HEK293 (cell line): ENCODE results near the gene HOXA6.

ENCODE experiments used
- CTCF ChIA-PET: fragments of 350-600 bp; formaldehyde crosslinking; extraction: SDS; loops from one replicate; lab custom pipeline; 2021; ENCODE audit warnings: antibody characterized with exemption; lab: Yijun Ruan, JAX
- POLR2A ChIA-PET: fragments of 300-600 bp; formaldehyde crosslinking; extraction: SDS; loops from one replicate; lab custom pipeline; 2020; ENCODE audit warnings: antibody characterized with exemption, inconsistent platforms; lab: Yijun Ruan, JAX
- H3K27ac ChIP-seq: fragments of 200-500 bp; sonication (Bioruptor generic); 2 replicates; pipeline ENCODE4 v1.5.1; 2014; ENCODE audit warnings: low read depth, low read length, control low read depth, inconsistent platforms; ENCODE audit errors: extremely low read depth
- H3K36me3 ChIP-seq, 2 experiments: fragments of 200-500 bp in 1 of 2; sonication (Bioruptor generic) in 1 of 2; 1 replicate in 1 of 2; 2 replicates in 1 of 2; pipeline ENCODE4 v1.5.1; 2014 to 2017; ENCODE audit warnings: inconsistent platforms in 2 of 2, low read length in 2 of 2; ENCODE audit not compliant: control insufficient read depth in 2 of 2, insufficient read depth in 1 of 2
- H3K4me1 ChIP-seq: fragments of 200-500 bp; sonication (Bioruptor generic); 2 replicates; pipeline ENCODE4 v1.5.1; 2014; ENCODE audit warnings: mild to moderate bottlenecking, low read length, inconsistent platforms; ENCODE audit not compliant: control insufficient read depth, insufficient read depth
- H3K4me3 ChIP-seq: 2 replicates; pipeline ENCODE4 v1.5.1; 2011; ENCODE audit warnings: low read depth, mild to moderate bottlenecking, control low read depth, low read length, moderate library complexity
- H3K9me3 ChIP-seq: fragments of 200-500 bp; sonication (Bioruptor generic); 2 replicates; pipeline ENCODE4 v1.5.1; 2014; ENCODE audit warnings: low read depth, low read length, inconsistent platforms; ENCODE audit not compliant: control insufficient read depth, insufficient read depth
- EGR2 ChIP-seq: fragments of 450-650 bp; formaldehyde crosslinking; IDR thresholded peaks from 2 replicates; pipeline ENCODE4 v1.5.1; 2016; ENCODE audit warnings: low read depth, missing biosample characterization, missing genetic modification characterization
- KLF8 ChIP-seq: fragments of 450-650 bp; formaldehyde crosslinking; IDR thresholded peaks from 2 replicates; pipeline ENCODE4 v1.5.1; 2016; ENCODE audit warnings: missing biosample characterization, missing genetic modification characterization
- TRIM28 ChIP-seq: IDR thresholded peaks from 2 replicates; pipeline ENCODE4 v1.6.1; 2011; ENCODE audit warnings: low read length, control low read depth, borderline replicate concordance
- ZBTB17 ChIP-seq: fragments of 450-650 bp; formaldehyde crosslinking; IDR thresholded peaks from 2 replicates; pipeline ENCODE4 v1.5.1; 2016; ENCODE audit warnings: missing biosample characterization, missing genetic modification characterization
- ZFHX2 ChIP-seq: fragments of 450-650 bp; formaldehyde crosslinking; conservative IDR thresholded peaks from 2 replicates; pipeline ENCODE4 v1.5.1; 2016; ENCODE audit warnings: missing biosample characterization, missing genetic modification characterization
- ZFP69B ChIP-seq: fragments of 450-650 bp; formaldehyde crosslinking; IDR thresholded peaks from 2 replicates; pipeline ENCODE4 v1.5.1; 2016; ENCODE audit warnings: missing biosample characterization, missing genetic modification characterization
- ZNF23 ChIP-seq: fragments of 450-650 bp; formaldehyde crosslinking; IDR thresholded peaks from 2 replicates; pipeline ENCODE4 v1.5.1; 2016; ENCODE audit warnings: missing biosample characterization, missing genetic modification characterization, borderline replicate concordance
- ZNF366 ChIP-seq: fragments of 450-650 bp; formaldehyde crosslinking; conservative IDR thresholded peaks from 2 replicates; pipeline ENCODE4 v1.5.1; 2016; ENCODE audit warnings: missing biosample characterization, missing genetic modification characterization
- ZNF37A ChIP-seq: fragments of 450-650 bp; IDR thresholded peaks from 2 replicates; pipeline ENCODE4 v1.5.1; 2018; ENCODE audit warnings: missing biosample characterization, missing genetic modification characterization
- ZNF530 ChIP-seq: fragments of 450-650 bp; formaldehyde crosslinking; IDR thresholded peaks from 2 replicates; pipeline ENCODE4 v1.5.1; 2016; ENCODE audit warnings: low read depth, missing biosample characterization, missing genetic modification characterization
- ZNF560 ChIP-seq: fragments of 450-650 bp; formaldehyde crosslinking; IDR thresholded peaks from 2 replicates; pipeline ENCODE4 v1.5.1; 2017; ENCODE audit warnings: missing biosample characterization, missing genetic modification characterization, borderline replicate concordance
- ZNF600 ChIP-seq: fragments of 450-650 bp; formaldehyde crosslinking; IDR thresholded peaks from 2 replicates; pipeline ENCODE4 v1.5.1; 2016; ENCODE audit warnings: missing biosample characterization, missing genetic modification characterization
- ZSCAN16 ChIP-seq: fragments of 450-650 bp; formaldehyde crosslinking; IDR thresholded peaks from 2 replicates; pipeline ENCODE4 v1.5.1; 2016; ENCODE audit warnings: missing biosample characterization, missing genetic modification characterization
- ZSCAN30 ChIP-seq: fragments of 450-650 bp; IDR thresholded peaks from 2 replicates; pipeline ENCODE4 v1.5.1; 2018; ENCODE audit warnings: missing biosample characterization, mild to moderate bottlenecking, missing genetic modification characterization, moderate library complexity
- TF ChIP-seq, protein P1 (sequence below): fragments of 450-650 bp; formaldehyde crosslinking; IDR thresholded peaks from 2 replicates; pipeline ENCODE4 v1.5.1; 2017; ENCODE audit warnings: missing biosample characterization, missing genetic modification characterization
- TF ChIP-seq, protein P2 (sequence below): fragments of 450-650 bp; formaldehyde crosslinking; IDR thresholded peaks from 2 replicates; pipeline ENCODE4 v1.5.1; 2016; ENCODE audit warnings: missing biosample characterization, missing genetic modification characterization
- TF ChIP-seq, protein P3 (sequence below): fragments of 450-650 bp; formaldehyde crosslinking; IDR thresholded peaks from 2 replicates; pipeline ENCODE4 v1.5.1; 2017; ENCODE audit warnings: missing biosample characterization, missing genetic modification characterization
- TF ChIP-seq, protein P4 (sequence below): fragments of 450-650 bp; formaldehyde crosslinking; IDR thresholded peaks from 2 replicates; pipeline ENCODE4 v1.5.1; 2016; ENCODE audit warnings: missing biosample characterization, missing genetic modification characterization
- TF ChIP-seq, protein P5 (sequence below): fragments of 450-650 bp; formaldehyde crosslinking; IDR thresholded peaks from 2 replicates; pipeline ENCODE4 v1.5.1; 2016; ENCODE audit warnings: missing biosample characterization, missing genetic modification characterization
- TF ChIP-seq, protein P6 (sequence below): fragments of 450-650 bp; IDR thresholded peaks from 2 replicates; pipeline ENCODE4 v1.5.1; 2018; ENCODE audit warnings: missing biosample characterization, mild to moderate bottlenecking, missing genetic modification characterization

HOXA6 gene

DNA sequence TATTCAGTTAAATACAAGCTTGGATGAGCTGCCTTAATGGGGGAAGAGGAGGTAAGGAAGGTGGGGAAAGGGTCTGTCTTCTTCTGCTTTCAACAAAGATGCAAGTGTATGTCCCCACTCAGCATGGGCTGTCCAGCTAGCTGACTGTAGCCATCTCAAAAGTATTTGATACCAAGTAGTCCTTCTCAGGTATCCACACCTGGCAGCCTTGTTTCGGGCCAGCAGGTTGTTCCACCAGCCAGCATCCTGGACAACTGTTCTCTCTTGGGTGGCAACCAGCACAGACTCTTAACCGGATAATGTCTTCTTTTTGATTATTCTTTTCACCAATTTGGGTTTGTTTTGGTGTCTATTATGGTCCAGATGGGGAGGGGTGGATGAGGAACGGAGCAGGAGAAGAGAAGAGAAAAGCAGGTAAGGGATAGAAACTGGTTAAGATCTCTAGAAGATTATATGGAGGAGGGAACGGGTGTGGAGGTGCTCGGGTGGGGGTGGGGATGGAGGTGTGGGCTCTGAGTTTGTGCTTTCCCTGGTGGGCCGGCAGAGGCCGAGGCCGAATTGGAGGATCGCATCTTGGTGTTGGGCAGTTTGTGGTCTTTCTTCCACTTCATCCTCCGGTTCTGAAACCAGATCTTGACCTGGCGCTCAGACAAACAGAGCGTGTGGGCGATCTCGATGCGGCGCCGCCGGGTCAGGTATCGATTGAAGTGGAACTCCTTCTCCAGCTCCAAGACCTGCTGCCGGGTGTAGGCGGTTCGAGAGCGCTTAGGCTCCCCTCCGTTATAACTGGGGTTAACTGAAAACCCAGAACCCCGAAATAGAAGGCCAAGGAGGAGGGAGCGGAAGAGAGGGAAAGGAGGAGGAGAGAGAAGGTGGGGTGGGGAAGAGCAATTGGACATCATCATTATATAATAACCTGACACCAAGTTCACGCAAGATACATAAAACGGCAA lies 18.5 kb downstream of the HOXA6 start:
- H3K36me3 ChIP-seq, result peaks cover 5 to 22% of the 10 kb centered on the region in 2 experiments; a peak in 1 of 3 replicates
- peak overlapping the region; percentile 100 for H3K27ac ChIP-seq
- H3K4me1 ChIP-seq, result peaks cover 66% of the 10 kb centered on the region
- POLR2A ChIA-PET, result interaction anchor here (1.3 to 1.4 kb wide), 2 partner anchors 14 to 15 kb away, joined by 3 to 4 read pairs; no protein-coding TSS in a partner anchor
- peak; percentile 81 for TF ChIP-seq ZFHX2
- TF ChIP-seq EGR2 (tag by site-specific recombination), result peak; percentile 75
- TF ChIP-seq ZSCAN16 (tag by site-specific recombination), result no peak
- TF ChIP-seq, protein P1, sequence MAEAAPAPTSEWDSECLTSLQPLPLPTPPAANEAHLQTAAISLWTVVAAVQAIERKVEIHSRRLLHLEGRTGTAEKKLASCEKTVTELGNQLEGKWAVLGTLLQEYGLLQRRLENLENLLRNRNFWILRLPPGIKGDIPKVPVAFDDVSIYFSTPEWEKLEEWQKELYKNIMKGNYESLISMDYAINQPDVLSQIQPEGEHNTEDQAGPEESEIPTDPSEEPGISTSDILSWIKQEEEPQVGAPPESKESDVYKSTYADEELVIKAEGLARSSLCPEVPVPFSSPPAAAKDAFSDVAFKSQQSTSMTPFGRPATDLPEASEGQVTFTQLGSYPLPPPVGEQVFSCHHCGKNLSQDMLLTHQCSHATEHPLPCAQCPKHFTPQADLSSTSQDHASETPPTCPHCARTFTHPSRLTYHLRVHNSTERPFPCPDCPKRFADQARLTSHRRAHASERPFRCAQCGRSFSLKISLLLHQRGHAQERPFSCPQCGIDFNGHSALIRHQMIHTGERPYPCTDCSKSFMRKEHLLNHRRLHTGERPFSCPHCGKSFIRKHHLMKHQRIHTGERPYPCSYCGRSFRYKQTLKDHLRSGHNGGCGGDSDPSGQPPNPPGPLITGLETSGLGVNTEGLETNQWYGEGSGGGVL, result peak; percentile 21; the same call in 1 of the 2 replicates
- peak; percentile 70 for TF ChIP-seq ZNF600 (tag by site-specific recombination)
- peak; percentile 68; the same call in 1 of the 2 replicates for TF ChIP-seq ZNF366 (tag by site-specific recombination)
- TF ChIP-seq ZNF530, result 0 out of 2 replicates have a peak, but pooled peaks have one; percentile 20
- TF ChIP-seq ZBTB17 (tag by site-specific recombination), result peak; percentile 43; the same call in 1 of the 2 replicates
- TF ChIP-seq ZNF37A (tag by site-specific recombination), result no peak
- TF ChIP-seq, protein P2, sequence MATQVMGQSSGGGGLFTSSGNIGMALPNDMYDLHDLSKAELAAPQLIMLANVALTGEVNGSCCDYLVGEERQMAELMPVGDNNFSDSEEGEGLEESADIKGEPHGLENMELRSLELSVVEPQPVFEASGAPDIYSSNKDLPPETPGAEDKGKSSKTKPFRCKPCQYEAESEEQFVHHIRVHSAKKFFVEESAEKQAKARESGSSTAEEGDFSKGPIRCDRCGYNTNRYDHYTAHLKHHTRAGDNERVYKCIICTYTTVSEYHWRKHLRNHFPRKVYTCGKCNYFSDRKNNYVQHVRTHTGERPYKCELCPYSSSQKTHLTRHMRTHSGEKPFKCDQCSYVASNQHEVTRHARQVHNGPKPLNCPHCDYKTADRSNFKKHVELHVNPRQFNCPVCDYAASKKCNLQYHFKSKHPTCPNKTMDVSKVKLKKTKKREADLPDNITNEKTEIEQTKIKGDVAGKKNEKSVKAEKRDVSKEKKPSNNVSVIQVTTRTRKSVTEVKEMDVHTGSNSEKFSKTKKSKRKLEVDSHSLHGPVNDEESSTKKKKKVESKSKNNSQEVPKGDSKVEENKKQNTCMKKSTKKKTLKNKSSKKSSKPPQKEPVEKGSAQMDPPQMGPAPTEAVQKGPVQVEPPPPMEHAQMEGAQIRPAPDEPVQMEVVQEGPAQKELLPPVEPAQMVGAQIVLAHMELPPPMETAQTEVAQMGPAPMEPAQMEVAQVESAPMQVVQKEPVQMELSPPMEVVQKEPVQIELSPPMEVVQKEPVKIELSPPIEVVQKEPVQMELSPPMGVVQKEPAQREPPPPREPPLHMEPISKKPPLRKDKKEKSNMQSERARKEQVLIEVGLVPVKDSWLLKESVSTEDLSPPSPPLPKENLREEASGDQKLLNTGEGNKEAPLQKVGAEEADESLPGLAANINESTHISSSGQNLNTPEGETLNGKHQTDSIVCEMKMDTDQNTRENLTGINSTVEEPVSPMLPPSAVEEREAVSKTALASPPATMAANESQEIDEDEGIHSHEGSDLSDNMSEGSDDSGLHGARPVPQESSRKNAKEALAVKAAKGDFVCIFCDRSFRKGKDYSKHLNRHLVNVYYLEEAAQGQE, result peak; percentile 19; the same call in 1 of the 2 replicates
- CTCF ChIA-PET, result interaction anchor here (0.8 to 1.6 kb wide), 5 partner anchors 9 to 447 kb away, joined by 3 to 6 read pairs (median 4); partner anchors contain the start of gene HOXA6
- no peak overlapping the region for H3K4me3 ChIP-seq
- no peaks in the 10 kb centered on the region for H3K9me3 ChIP-seq

DNA sequence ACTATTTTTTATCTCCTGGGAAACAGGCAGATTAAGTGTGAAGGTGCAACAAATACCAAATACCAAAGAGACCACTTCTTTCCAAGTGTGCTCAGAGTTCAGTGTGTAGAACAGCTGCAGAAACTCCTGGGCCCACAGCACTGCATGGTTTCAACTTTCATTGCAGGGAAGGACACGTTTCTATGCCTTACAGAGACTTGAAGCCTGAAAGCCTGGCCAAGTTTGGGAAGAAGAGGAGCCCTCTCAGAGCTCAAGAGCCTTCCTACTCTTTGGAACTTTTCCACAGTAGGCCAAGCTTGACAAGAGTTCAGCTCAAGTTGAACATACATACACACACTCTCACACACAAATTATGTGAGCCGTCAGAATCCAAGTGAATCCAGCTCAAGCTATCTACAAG lies 19.5 kb downstream of the HOXA6 start:
- Histone ChIP-seq H3K4me3 (no peak overlapping the region), H3K36me3 (peaks cover 5 to 24% of the 10 kb centered on the region in 2 experiments; a peak in 1 of 3 replicates), H3K9me3 (no peaks in the 10 kb centered on the region), H3K4me1 (peaks cover 56% of the 10 kb centered on the region), H3K27ac (peak overlapping the region; percentile 100)
- CTCF ChIA-PET, result interaction anchor here (0.8 to 1.6 kb wide), 4 partner anchors 8 to 446 kb away, joined by 3 to 6 read pairs (median 4); no protein-coding TSS in a partner anchor
- POLR2A ChIA-PET, result interaction anchor here (0.7 to 1.4 kb wide), 4 partner anchors 10 to 14 kb away, joined by 3 to 4 read pairs (median 3); no protein-coding TSS in a partner anchor
- TF ChIP-seq, protein P3, sequence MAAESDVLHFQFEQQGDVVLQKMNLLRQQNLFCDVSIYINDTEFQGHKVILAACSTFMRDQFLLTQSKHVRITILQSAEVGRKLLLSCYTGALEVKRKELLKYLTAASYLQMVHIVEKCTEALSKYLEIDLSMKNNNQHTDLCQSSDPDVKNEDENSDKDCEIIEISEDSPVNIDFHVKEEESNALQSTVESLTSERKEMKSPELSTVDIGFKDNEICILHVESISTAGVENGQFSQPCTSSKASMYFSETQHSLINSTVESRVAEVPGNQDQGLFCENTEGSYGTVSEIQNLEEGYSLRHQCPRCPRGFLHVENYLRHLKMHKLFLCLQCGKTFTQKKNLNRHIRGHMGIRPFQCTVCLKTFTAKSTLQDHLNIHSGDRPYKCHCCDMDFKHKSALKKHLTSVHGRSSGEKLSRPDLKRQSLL, result 0 out of 2 replicates have a peak, but pooled peaks have one; percentile 17
- TF ChIP-seq TRIM28, result 0 out of 2 replicates have a peak, but pooled peaks have one; percentile 61
- TF ChIP-seq, protein P4, sequence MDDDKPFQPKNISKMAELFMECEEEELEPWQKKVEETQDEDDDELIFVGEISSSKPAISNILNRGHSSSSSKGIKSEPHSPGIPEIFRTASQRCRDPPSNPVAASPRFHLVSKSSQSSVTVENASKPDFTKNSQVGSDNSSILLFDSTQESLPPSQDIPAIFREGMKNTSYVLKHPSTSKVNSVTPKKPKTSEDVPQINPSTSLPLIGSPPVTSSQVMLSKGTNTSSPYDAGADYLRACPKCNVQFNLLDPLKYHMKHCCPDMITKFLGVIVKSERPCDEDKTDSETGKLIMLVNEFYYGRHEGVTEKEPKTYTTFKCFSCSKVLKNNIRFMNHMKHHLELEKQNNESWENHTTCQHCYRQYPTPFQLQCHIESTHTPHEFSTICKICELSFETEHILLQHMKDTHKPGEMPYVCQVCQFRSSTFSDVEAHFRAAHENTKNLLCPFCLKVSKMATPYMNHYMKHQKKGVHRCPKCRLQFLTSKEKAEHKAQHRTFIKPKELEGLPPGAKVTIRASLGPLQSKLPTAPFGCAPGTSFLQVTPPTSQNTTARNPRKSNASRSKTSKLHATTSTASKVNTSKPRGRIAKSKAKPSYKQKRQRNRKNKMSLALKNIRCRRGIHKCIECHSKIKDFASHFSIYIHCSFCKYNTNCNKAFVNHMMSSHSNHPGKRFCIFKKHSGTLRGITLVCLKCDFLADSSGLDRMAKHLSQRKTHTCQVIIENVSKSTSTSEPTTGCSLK (tag by site-specific recombination), result no peak
- no peak for TF ChIP-seq ZNF23
- 0 out of 2 replicates have a peak, but pooled peaks have one; percentile 43 for TF ChIP-seq ZNF600 (tag by site-specific recombination)
- TF ChIP-seq ZSCAN30 (tag by site-specific recombination), result no peak
- TF ChIP-seq, protein P5, sequence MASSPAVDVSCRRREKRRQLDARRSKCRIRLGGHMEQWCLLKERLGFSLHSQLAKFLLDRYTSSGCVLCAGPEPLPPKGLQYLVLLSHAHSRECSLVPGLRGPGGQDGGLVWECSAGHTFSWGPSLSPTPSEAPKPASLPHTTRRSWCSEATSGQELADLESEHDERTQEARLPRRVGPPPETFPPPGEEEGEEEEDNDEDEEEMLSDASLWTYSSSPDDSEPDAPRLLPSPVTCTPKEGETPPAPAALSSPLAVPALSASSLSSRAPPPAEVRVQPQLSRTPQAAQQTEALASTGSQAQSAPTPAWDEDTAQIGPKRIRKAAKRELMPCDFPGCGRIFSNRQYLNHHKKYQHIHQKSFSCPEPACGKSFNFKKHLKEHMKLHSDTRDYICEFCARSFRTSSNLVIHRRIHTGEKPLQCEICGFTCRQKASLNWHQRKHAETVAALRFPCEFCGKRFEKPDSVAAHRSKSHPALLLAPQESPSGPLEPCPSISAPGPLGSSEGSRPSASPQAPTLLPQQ (tag by site-specific recombination), result peak; percentile 86
- no peak for TF ChIP-seq ZNF560 (tag by site-specific recombination)
- TF ChIP-seq, protein P6, sequence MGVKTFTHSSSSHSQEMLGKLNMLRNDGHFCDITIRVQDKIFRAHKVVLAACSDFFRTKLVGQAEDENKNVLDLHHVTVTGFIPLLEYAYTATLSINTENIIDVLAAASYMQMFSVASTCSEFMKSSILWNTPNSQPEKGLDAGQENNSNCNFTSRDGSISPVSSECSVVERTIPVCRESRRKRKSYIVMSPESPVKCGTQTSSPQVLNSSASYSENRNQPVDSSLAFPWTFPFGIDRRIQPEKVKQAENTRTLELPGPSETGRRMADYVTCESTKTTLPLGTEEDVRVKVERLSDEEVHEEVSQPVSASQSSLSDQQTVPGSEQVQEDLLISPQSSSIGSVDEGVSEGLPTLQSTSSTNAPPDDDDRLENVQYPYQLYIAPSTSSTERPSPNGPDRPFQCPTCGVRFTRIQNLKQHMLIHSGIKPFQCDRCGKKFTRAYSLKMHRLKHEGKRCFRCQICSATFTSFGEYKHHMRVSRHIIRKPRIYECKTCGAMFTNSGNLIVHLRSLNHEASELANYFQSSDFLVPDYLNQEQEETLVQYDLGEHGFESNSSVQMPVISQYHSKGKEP, result peak; percentile 17; the same call in 1 of the 2 replicates
- TF ChIP-seq KLF8 (tag by site-specific recombination), result no peak
- TF ChIP-seq ZFP69B, result peak; percentile 82
